Right atrium auricular region (tissue), 2 donors: ENCODE measurements around the gene HASPIN. TPM values are rescaled to one million over a fixed set of nuclear protein-coding genes. Genes with fewer than 3 reads are reported as not detected.

Source experiments
- DNase-seq: peaks from one replicate; pipeline ENCODE4 v3.0.0-alpha.2; 2019; ENCODE audit warnings: low spot score
- H3K27ac ChIP-seq, 2 donors: fragments of 200-600 bp; sonication (generic); 1 replicate in 1 of 2; 2 replicates in 1 of 2; pipeline ENCODE4 v1.5.1; 2016 to 2019
- H3K27me3 ChIP-seq, 2 donors: fragments of 200-600 bp; sonication (generic); one replicate each; pipeline versions ENCODE4 v1.5.1 to v1.6.0; 2017 to 2019
- H3K36me3 ChIP-seq: fragments of 200-600 bp; sonication (generic); one replicate; pipeline ENCODE4 v1.5.1; 2016
- H3K4me1 ChIP-seq, 2 donors: fragments of 200-600 bp; sonication (generic); one replicate each; pipeline versions ENCODE4 v1.5.1 to v1.6.0; 2017 to 2019
- H3K4me3 ChIP-seq, 2 donors: fragments of 200-600 bp; sonication (generic); 1 replicate in 1 of 2; 2 replicates in 1 of 2; pipeline ENCODE4 v1.5.1; 2017 to 2019; ENCODE audit warnings: mild to moderate bottlenecking in 1 of 2, moderate library complexity in 1 of 2
- H3K9me3 ChIP-seq, 2 donors: fragments of 200-600 bp; sonication (generic); one replicate each; pipeline ENCODE4 v1.5.1; 2019
- CTCF ChIP-seq, 2 donors: fragments of 200-600 bp; sonication (generic); IDR thresholded peaks; one replicate each; pipeline ENCODE4 v1.5.1; 2019; ENCODE audit warnings: antibody characterized with exemption in 2 of 2
- total RNA-seq, 2 donors: library from RNA; depleted of rRNA; stranded (reverse); fragments of >200 nt; gene quantifications; one replicate each; pipeline ENCODE4 v1.1.0, GENCODE V29; 2016

HASPIN gene
- total RNA-seq, 2 donors from 2014 or later: not detected

- no peaks in the 10 kb centered on the region for H3K36me3 ChIP-seq
- DNase-seq: no peak
- H3K27me3 ChIP-seq: no peaks in the 10 kb centered on the region
- TF ChIP-seq CTCF (IDR thresholded peaks at IDR 0.05): no peak
- no peaks in the 10 kb centered on the region for H3K4me1 ChIP-seq
- no peak overlapping the region for H3K27ac ChIP-seq
- H3K4me3 ChIP-seq: no peak overlapping the region
- no peaks in the 10 kb centered on the region for H3K9me3 ChIP-seq
Observed at GRCh38 chr17:3766779-3767178, 43.1 kb downstream of the HASPIN start.

GRCh38 chr17:3768341-3768740 is 44.6 kb downstream of the HASPIN start:
- no peak overlapping the region for H3K4me3 ChIP-seq
- DNase-seq: no peak
- no peaks in the 10 kb centered on the region for H3K36me3 ChIP-seq
- H3K27me3 ChIP-seq: no peaks in the 10 kb centered on the region
- no peaks in the 10 kb centered on the region for H3K4me1 ChIP-seq
- H3K9me3 ChIP-seq: no peaks in the 10 kb centered on the region
- no peak overlapping the region for H3K27ac ChIP-seq
- no peak for TF ChIP-seq CTCF (IDR thresholded peaks at IDR 0.05)

- H3K4me1 ChIP-seq: no peaks in the 10 kb centered on the region
- TF ChIP-seq CTCF (IDR thresholded peaks at IDR 0.05): no peak
- no peaks in the 10 kb centered on the region for H3K36me3 ChIP-seq
- no peak overlapping the region for H3K4me3 ChIP-seq
- no peak overlapping the region for H3K27ac ChIP-seq
- H3K27me3 ChIP-seq: no peaks in the 10 kb centered on the region
- DNase-seq: no peak
- no peaks in the 10 kb centered on the region for H3K9me3 ChIP-seq
Observed at GRCh38 chr17:3768769-3769168, 45.1 kb downstream of the HASPIN start.

GRCh38 chr17:3770466-3770865 is 46.8 kb downstream of the HASPIN start:
- DNase-seq: no peak
- TF ChIP-seq CTCF (IDR thresholded peaks at IDR 0.05): no peak
- Histone ChIP-seq H3K27me3 (no peaks in the 10 kb centered on the region), H3K27ac (no peak overlapping the region), H3K9me3 (no peaks in the 10 kb centered on the region), H3K4me1 (no peaks in the 10 kb centered on the region), H3K4me3 (no peak overlapping the region), H3K36me3 (no peaks in the 10 kb centered on the region)

GRCh38 chr17:3771140-3771539 is 47.4 kb downstream of the HASPIN start:
- Histone ChIP-seq H3K9me3 (no peaks in the 10 kb centered on the region), H3K27me3 (no peaks in the 10 kb centered on the region), H3K36me3 (no peaks in the 10 kb centered on the region), H3K4me3 (no peak overlapping the region), H3K27ac (no peak overlapping the region), H3K4me1 (no peaks in the 10 kb centered on the region)
- no peak for TF ChIP-seq CTCF (IDR thresholded peaks at IDR 0.05)
- DNase-seq: no peak

- H3K36me3 ChIP-seq: no peaks in the 10 kb centered on the region
- no peak for DNase-seq
- no peak for TF ChIP-seq CTCF (IDR thresholded peaks at IDR 0.05)
- H3K27me3 ChIP-seq: no peaks in the 10 kb centered on the region
- no peak overlapping the region for H3K27ac ChIP-seq
- no peaks in the 10 kb centered on the region for H3K4me1 ChIP-seq
- H3K9me3 ChIP-seq: no peaks in the 10 kb centered on the region
- no peak overlapping the region for H3K4me3 ChIP-seq
Observed at GRCh38 chr17:3772764-3773163, 49.1 kb downstream of the HASPIN start.
